Vagina (tissue), 2 donors: ENCODE measurements around the gene DLG4.

Source experiments
- POLR2A ChIP-seq, 2 donors: fragments of 450-650 bp; IDR thresholded peaks; one replicate each; pipeline ENCODE4 v1.6.1; 2017; ENCODE audit warnings: antibody characterized with exemption in 2 of 2, mild to moderate bottlenecking in 2 of 2, moderate library complexity in 2 of 2
- TF ChIP-seq, protein P1 (sequence below), 3 experiments: fragments of 450-650 bp in 2 of 3; fragments of 200-600 bp in 1 of 3; sonication (generic) in 1 of 3; IDR thresholded peaks; one replicate each; pipeline ENCODE4 v1.5.1; 2017 to 2019; ENCODE audit warnings: antibody characterized with exemption in 3 of 3, mild to moderate bottlenecking in 2 of 3, moderate library complexity in 2 of 3

DNA sequence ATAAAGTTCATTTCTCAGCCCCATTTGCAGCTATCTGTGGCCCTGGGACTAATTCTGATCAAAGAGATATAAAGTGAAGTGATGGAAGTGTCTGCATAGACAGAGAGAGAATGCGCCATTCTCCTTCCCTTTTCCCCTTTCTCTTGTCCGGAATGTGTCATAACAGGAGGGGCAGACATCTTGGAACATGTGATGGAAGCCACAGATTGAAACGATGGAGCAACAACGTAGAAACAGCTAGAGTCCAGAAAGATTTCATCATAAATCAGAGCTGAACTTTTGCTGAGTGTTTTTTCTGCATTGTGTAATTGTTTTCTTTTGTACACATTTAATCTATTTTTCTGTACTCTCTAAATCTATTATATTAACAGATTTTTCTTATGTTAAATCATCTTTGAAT is 51.8 kb downstream of the DLG4 start:
- TF ChIP-seq POLR2A (IDR thresholded peaks at IDR 0.05), result no peak
- TF ChIP-seq, protein P1, sequence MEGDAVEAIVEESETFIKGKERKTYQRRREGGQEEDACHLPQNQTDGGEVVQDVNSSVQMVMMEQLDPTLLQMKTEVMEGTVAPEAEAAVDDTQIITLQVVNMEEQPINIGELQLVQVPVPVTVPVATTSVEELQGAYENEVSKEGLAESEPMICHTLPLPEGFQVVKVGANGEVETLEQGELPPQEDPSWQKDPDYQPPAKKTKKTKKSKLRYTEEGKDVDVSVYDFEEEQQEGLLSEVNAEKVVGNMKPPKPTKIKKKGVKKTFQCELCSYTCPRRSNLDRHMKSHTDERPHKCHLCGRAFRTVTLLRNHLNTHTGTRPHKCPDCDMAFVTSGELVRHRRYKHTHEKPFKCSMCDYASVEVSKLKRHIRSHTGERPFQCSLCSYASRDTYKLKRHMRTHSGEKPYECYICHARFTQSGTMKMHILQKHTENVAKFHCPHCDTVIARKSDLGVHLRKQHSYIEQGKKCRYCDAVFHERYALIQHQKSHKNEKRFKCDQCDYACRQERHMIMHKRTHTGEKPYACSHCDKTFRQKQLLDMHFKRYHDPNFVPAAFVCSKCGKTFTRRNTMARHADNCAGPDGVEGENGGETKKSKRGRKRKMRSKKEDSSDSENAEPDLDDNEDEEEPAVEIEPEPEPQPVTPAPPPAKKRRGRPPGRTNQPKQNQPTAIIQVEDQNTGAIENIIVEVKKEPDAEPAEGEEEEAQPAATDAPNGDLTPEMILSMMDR (IDR thresholded peaks at IDR 0.05), result no peak
